Measurements from ENCODE around the gene KLHL26. TPM values are rescaled to one million over a fixed set of nuclear protein-coding genes. Genes with fewer than 3 reads are reported as not detected.

Gene KLHL26
- polyA plus RNA-seq, 1 donor (not counting 4 experiments of a cell fraction or from before 2014, with no cell fraction given), result 0.68 TPM

DNA sequence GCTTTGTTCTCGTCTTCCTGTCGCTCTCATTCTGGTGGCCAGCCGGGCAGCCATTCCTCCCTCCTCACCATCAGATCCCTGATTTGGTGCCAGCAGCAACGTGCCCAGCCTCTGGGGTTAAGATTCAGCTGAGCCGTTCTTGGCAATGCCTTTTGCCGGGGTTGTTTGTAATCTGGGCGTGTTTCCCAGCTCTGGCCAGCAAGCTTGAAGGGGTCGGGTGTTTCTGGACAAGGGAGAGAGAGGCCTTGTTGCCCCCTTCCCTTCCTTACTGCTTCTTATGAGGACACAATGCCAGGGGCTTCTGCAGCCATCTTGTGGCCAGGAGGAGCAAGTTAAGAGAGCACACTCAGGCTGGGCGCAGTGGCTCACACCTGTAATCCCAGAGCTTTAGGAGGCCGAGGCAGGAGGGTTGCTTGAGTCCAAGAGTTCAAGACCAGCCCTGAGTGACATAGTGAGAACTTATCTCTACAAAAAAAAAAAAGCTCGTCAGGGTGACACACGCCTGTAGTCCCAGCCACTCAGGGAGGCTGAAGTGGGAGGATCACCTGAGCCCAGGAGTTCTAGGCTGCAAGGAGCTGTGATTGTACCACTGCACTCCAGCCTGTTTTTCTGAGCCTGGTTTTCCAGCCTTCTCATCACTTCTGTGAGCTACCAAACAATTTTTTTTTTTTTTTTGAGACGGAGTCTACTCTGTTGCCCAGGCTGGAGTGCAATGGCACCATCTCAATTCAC is 35.9 kb downstream of the KLHL26 start:
- no peak overlapping the region for H3K4me2 ChIP-seq (ENCODE audit: control insufficient read depth, extremely low read depth, insufficient read depth, low read depth, low read length)
- H3K9me3 ChIP-seq (ENCODE audit: control insufficient read depth, low read depth, low read length), result no peaks in the 10 kb centered on the region
- H4K20me1 ChIP-seq (ENCODE audit: control insufficient read depth, extremely low read depth, insufficient read depth, low read length), result no peaks in the 10 kb centered on the region
- no peak overlapping the region for H3K4me3 ChIP-seq (ENCODE audit: control insufficient read depth in 2 of 3, extremely low read depth in 1 of 3, insufficient read depth in 2 of 3, low read depth in 1 of 3, low read length in 3 of 3)
- H3K27me3 ChIP-seq (ENCODE audit: control insufficient read depth, extremely low read depth, insufficient read depth, low read length), result no peaks in the 10 kb centered on the region
- no peak overlapping the region for H2AFZ ChIP-seq (ENCODE audit: control insufficient read depth, low read length)
- peaks cover 7% of the 10 kb centered on the region for H3K4me1 ChIP-seq (ENCODE audit: control insufficient read depth, extremely low read depth, insufficient read depth, low read length)
- DNase-seq (ENCODE audit: low read depth, low spot score) (no peak), FAIRE-seq (no peak)
- no peak overlapping the region for H3K9ac ChIP-seq (ENCODE audit: control insufficient read depth, extremely low read depth, insufficient read depth, low read length)
- H3K27ac ChIP-seq (ENCODE audit: control insufficient read depth, insufficient read depth, low read length), result no peak overlapping the region
- TF ChIP-seq EZH2 (IDR thresholded peaks at IDR 0.05; ENCODE audit: low read length), result no peak
- TF ChIP-seq, protein P1, sequence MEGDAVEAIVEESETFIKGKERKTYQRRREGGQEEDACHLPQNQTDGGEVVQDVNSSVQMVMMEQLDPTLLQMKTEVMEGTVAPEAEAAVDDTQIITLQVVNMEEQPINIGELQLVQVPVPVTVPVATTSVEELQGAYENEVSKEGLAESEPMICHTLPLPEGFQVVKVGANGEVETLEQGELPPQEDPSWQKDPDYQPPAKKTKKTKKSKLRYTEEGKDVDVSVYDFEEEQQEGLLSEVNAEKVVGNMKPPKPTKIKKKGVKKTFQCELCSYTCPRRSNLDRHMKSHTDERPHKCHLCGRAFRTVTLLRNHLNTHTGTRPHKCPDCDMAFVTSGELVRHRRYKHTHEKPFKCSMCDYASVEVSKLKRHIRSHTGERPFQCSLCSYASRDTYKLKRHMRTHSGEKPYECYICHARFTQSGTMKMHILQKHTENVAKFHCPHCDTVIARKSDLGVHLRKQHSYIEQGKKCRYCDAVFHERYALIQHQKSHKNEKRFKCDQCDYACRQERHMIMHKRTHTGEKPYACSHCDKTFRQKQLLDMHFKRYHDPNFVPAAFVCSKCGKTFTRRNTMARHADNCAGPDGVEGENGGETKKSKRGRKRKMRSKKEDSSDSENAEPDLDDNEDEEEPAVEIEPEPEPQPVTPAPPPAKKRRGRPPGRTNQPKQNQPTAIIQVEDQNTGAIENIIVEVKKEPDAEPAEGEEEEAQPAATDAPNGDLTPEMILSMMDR (optimal IDR thresholded peaks at IDR 0.05 in 1 of 3, IDR thresholded peaks at IDR 0.05 in 1 of 3, conservative IDR thresholded peaks at IDR 0.05 in 1 of 3; ENCODE audit: extremely low read depth in 1 of 3, insufficient read depth in 2 of 3, low read length in 3 of 3), result peak in 2 of 3 experiments; percentile 12 to 47
- H3K79me2 ChIP-seq (ENCODE audit: control insufficient read depth, insufficient read depth, low read length), result no peaks in the 10 kb centered on the region
- no peaks in the 10 kb centered on the region for H3K9me1 ChIP-seq (ENCODE audit: control insufficient read depth, extremely low read depth, insufficient read depth, low read length)
- peaks cover 0 to 5% of the 10 kb centered on the region in 2 experiments for H3K36me3 ChIP-seq (ENCODE audit: control insufficient read depth in 2 of 2, extremely low read depth in 1 of 2, insufficient read depth in 2 of 2, low read length in 2 of 2)
- dilution Hi-C loops (cut with MboI; ENCODE audit: extremely low pct_ligation_motif_present, low sequenced_read_pairs), result no loop called here

DNA sequence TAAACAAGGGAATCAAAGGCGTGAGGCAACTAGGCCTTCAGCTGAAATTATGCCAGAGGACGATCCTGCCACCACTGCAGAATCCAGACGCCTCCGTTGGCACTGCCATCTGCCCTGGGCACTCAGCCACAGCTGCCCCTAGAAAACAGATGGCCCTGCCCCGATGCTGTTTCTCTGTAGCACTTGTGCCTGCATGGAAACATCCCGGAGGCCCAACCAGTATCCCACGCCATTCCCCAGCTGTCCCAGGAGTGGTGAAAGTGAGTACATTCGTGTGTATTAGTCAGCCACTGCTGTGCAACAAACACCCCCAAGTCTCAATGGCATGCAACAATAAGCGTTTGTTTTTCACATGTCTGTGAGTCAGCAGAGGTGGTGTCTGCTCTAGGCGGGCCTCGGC is 37.8 kb downstream of the KLHL26 start:
- FAIRE-seq, result no peak
- Histone ChIP-seq H3K36me3 (ENCODE audit: control insufficient read depth in 2 of 2, extremely low read depth in 1 of 2, insufficient read depth in 2 of 2, low read length in 2 of 2) (no peaks in the 10 kb centered on the region), H4K20me1 (ENCODE audit: control insufficient read depth, extremely low read depth, insufficient read depth, low read length) (no peaks in the 10 kb centered on the region), H3K9ac (ENCODE audit: control insufficient read depth, extremely low read depth, insufficient read depth, low read length) (no peak overlapping the region), H3K27ac (ENCODE audit: control insufficient read depth, insufficient read depth, low read length) (no peak overlapping the region), H3K79me2 (ENCODE audit: control insufficient read depth, insufficient read depth, low read length) (no peaks in the 10 kb centered on the region), H3K4me2 (ENCODE audit: control insufficient read depth, extremely low read depth, insufficient read depth, low read depth, low read length) (no peak overlapping the region), H3K27me3 (ENCODE audit: control insufficient read depth, extremely low read depth, insufficient read depth, low read length) (no peaks in the 10 kb centered on the region), H3K4me3 (ENCODE audit: control insufficient read depth in 2 of 3, extremely low read depth in 1 of 3, insufficient read depth in 2 of 3, low read depth in 1 of 3, low read length in 3 of 3) (no peak overlapping the region), H3K9me3 (ENCODE audit: control insufficient read depth, low read depth, low read length) (no peaks in the 10 kb centered on the region), H3K9me1 (ENCODE audit: control insufficient read depth, extremely low read depth, insufficient read depth, low read length) (no peaks in the 10 kb centered on the region), H2AFZ (ENCODE audit: control insufficient read depth, low read length) (no peak overlapping the region), H3K4me1 (ENCODE audit: control insufficient read depth, extremely low read depth, insufficient read depth, low read length) (peaks cover 15% of the 10 kb centered on the region)
- no peak for DNase-seq (ENCODE audit: low read depth, low spot score)
- TF ChIP-seq, protein P1 (optimal IDR thresholded peaks at IDR 0.05 in 1 of 3, IDR thresholded peaks at IDR 0.05 in 1 of 3, conservative IDR thresholded peaks at IDR 0.05 in 1 of 3; ENCODE audit: extremely low read depth in 1 of 3, insufficient read depth in 2 of 3, low read length in 3 of 3), result no peak
- no peak for TF ChIP-seq EZH2 (IDR thresholded peaks at IDR 0.05; ENCODE audit: low read length)
- dilution Hi-C loops (cut with MboI; ENCODE audit: extremely low pct_ligation_motif_present, low sequenced_read_pairs), result no loop called here
